ENCODE data around the gene TSEN2. TPM values are rescaled to one million over a fixed set of nuclear protein-coding genes. Genes with fewer than 3 reads are reported as not detected.
"Not testable (repeated sequence)": the region's sequence is repeated elsewhere in the genome, so short reads cannot be mapped to it uniquely, and the experiment has no call there.

Gene TSEN2
- total RNA-seq, 1 donor from 2014 or later, result 39.3 TPM

- no peak for DNase-seq
- H3K4me3 Mint-ChIP-seq, result no peak overlapping the region
- H3K27me3 Mint-ChIP-seq, result peaks cover 2% of the 10 kb centered on the region
- intact Hi-C loops (cut with micrococcal nuclease), result no loop called here
- H3K4me1 Mint-ChIP-seq, result peaks cover 7% of the 10 kb centered on the region
- H3K27ac Mint-ChIP-seq, result no peak overlapping the region
- no peaks in the 10 kb centered on the region for H3K9me3 Mint-ChIP-seq
- no peaks in the 10 kb centered on the region for H3K36me3 Mint-ChIP-seq (ENCODE audit: low read depth)
Observed at GRCh38 chr3:12460127-12460526, 24.2 kb upstream of the TSEN2 start.

- peaks cover under 1% of the 10 kb centered on the region for H3K27me3 Mint-ChIP-seq
- H3K27ac Mint-ChIP-seq, result no peak overlapping the region
- no peak for DNase-seq
- intact Hi-C loops (cut with micrococcal nuclease), result no loop called here
- no peaks in the 10 kb centered on the region for H3K36me3 Mint-ChIP-seq (ENCODE audit: low read depth)
- no peak overlapping the region for H3K4me3 Mint-ChIP-seq
- H3K4me1 Mint-ChIP-seq, result peaks cover 7% of the 10 kb centered on the region
- H3K9me3 Mint-ChIP-seq, result no peaks in the 10 kb centered on the region
Observed at GRCh38 chr3:12461097-12461649, 23.1 kb upstream of the TSEN2 start.

GRCh38 chr3:12462159-12462947 is 21.9 kb upstream of the TSEN2 start:
- intact Hi-C loops (cut with micrococcal nuclease), result no loop called here
- no peaks in the 10 kb centered on the region for H3K27me3 Mint-ChIP-seq
- H3K27ac Mint-ChIP-seq, result peak overlapping the region; percentile 69
- no peak for DNase-seq
- no peaks in the 10 kb centered on the region for H3K36me3 Mint-ChIP-seq (ENCODE audit: low read depth)
- H3K4me1 Mint-ChIP-seq, result peaks cover 7% of the 10 kb centered on the region
- H3K9me3 Mint-ChIP-seq, result no peaks in the 10 kb centered on the region
- no peak overlapping the region for H3K4me3 Mint-ChIP-seq

DNA sequence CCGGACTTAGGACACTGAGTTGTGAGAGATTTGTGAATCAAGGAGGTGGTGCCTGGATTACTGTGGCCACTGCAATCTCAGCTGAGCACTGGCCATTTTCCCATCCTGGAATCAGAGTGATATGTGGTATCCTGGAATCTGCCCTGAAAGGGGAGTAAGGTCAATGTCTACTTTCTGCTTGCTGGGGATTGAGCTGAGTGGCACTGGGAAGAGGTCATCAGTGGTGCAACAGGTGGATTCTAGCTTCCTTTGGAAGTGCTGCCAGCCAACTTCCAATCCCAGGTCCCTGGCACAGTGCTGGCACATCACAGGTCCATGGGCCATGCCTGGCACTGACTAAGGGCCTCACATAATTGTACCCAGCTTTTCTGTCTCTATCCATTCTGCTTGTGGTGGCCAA is 20.6 kb upstream of the TSEN2 start:
- intact Hi-C loops (cut with micrococcal nuclease), result no loop called here
- no peaks in the 10 kb centered on the region for H3K36me3 Mint-ChIP-seq (ENCODE audit: low read depth)
- no peak overlapping the region for H3K4me3 Mint-ChIP-seq
- no peak overlapping the region for H3K27ac Mint-ChIP-seq
- DNase-seq, result no peak
- no peaks in the 10 kb centered on the region for H3K9me3 Mint-ChIP-seq
- no peaks in the 10 kb centered on the region for H3K27me3 Mint-ChIP-seq
- H3K4me1 Mint-ChIP-seq, result peaks cover 7% of the 10 kb centered on the region

DNA sequence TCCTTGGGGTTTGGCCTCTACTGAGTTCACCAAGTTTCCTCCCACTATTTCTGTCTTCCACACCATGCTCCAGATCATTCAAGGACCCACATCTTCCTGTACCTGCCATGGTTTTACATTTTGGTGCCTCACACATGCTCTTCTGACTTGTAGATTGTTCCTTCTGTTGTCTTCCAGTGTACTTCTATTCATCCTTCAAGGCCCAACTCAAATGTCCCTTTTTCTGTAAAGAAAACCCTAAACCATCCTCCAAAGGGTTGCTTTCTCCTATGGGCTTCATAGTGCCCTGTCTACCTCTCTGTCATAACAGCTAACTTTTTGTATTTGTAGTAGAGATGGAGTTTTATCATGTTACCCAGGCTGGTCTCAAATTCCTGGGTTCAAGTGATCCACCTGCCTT is 20.1 kb upstream of the TSEN2 start:
- H3K9me3 Mint-ChIP-seq, result no peaks in the 10 kb centered on the region
- no peak for DNase-seq
- H3K27ac Mint-ChIP-seq, result no peak overlapping the region
- H3K4me1 Mint-ChIP-seq, result peaks cover 7% of the 10 kb centered on the region
- no peaks in the 10 kb centered on the region for H3K27me3 Mint-ChIP-seq
- no peak overlapping the region for H3K4me3 Mint-ChIP-seq
- intact Hi-C loops (cut with micrococcal nuclease), result no loop called here
- H3K36me3 Mint-ChIP-seq (ENCODE audit: low read depth), result no peaks in the 10 kb centered on the region

DNA sequence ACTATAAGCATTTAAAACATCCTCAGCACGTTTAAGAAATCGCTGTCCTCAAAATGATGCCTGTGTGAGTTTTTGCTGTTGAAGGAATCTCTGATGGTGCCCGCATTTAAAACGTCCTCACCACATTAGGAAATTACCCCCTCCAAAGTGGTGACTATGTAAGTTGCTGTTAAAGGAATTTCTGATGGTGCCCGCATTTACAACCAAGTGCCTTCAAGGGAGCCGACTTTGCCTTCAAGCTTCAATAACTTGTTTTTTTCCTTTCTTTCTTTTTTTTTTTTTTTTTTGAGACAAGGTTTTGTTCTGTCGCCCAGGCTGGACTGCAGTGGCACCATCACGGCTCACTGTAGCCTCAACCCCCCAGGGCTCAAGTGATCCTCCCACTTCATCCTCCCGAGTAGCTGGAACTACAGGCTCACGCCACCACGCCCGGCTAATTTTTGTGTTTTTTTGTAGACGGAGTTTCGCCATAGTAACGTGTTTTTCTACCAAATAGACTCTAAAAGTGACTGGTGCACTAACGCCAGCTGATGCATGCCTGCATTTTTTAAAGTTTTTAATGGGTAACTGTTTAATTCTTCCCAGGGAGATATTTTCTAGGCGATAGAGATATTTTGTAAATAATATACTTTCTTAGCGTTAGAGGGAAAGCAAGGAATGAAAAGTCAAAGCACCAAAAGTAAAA is 19.0 kb upstream of the TSEN2 start:
- Mint-ChIP-seq H3K36me3 (ENCODE audit: low read depth) (no peaks in the 10 kb centered on the region), H3K27ac (no peak overlapping the region), H3K4me1 (peaks cover 7% of the 10 kb centered on the region), H3K4me3 (no peak overlapping the region), H3K27me3 (no peaks in the 10 kb centered on the region), H3K9me3 (no peaks in the 10 kb centered on the region)
- no peak for DNase-seq
- intact Hi-C loops (cut with micrococcal nuclease), result no loop called here

DNA sequence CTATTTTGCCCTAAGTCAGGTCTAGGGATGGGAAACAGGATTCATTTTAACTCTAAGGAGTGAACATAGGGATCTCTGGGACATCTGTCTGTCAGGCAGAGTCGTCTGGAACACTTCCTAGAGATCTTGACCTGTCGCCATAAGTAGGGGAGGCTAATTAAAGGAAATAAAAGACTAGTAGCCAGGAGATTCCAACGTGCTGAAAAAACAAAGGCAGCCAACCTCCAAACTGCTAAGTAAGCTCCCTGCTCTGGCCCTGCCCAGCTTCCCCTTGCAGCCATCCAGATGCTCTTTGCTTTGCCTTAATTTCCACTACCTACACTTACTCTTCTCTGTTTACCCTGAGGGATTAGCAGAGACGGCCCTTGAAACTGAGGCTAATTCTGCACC is 18.4 kb upstream of the TSEN2 start:
- Mint-ChIP-seq H3K9me3 (no peaks in the 10 kb centered on the region), H3K36me3 (ENCODE audit: low read depth) (no peaks in the 10 kb centered on the region), H3K4me3 (no peak overlapping the region), H3K27ac (no peak overlapping the region), H3K4me1 (peaks cover 8% of the 10 kb centered on the region), H3K27me3 (no peaks in the 10 kb centered on the region)
- intact Hi-C loops (cut with micrococcal nuclease), result no loop called here
- no peak for DNase-seq

- intact Hi-C loops (cut with micrococcal nuclease), result no loop called here
- H3K4me3 Mint-ChIP-seq, result no peak overlapping the region
- no peaks in the 10 kb centered on the region for H3K9me3 Mint-ChIP-seq
- H3K27me3 Mint-ChIP-seq, result no peaks in the 10 kb centered on the region
- peaks cover 9% of the 10 kb centered on the region for H3K4me1 Mint-ChIP-seq
- DNase-seq, result no peak
- no peaks in the 10 kb centered on the region for H3K36me3 Mint-ChIP-seq (ENCODE audit: low read depth)
- no peak overlapping the region for H3K27ac Mint-ChIP-seq
Observed at GRCh38 chr3:12467746-12468145, 16.5 kb upstream of the TSEN2 start.

- peaks cover 9% of the 10 kb centered on the region for H3K4me1 Mint-ChIP-seq
- intact Hi-C loops (cut with micrococcal nuclease), result no loop called here
- H3K36me3 Mint-ChIP-seq (ENCODE audit: low read depth), result no peaks in the 10 kb centered on the region
- H3K27ac Mint-ChIP-seq, result no peak overlapping the region
- no peak overlapping the region for H3K4me3 Mint-ChIP-seq
- no peaks in the 10 kb centered on the region for H3K27me3 Mint-ChIP-seq
- no peaks in the 10 kb centered on the region for H3K9me3 Mint-ChIP-seq
- no peak for DNase-seq
Observed at GRCh38 chr3:12468276-12468675, 16.0 kb upstream of the TSEN2 start.

DNA sequence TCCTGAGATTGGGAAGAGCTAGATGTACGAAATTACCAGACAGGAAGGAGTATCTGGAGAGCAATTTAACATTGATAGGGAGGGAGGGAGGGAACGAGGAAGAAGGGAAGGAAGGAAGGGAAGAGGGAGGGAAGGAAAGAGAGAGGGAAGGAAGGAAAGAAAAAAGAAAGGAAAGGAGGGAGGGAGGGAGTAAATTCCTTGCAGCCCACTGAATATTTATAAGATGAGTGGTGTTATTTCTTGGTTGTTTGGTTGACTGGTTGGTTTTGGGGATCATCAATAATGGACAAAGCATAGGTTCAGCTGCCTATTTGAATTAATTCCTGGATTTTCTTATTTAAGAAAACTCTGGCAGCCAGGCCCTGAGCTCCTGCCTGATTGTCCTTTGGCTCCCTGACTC is 15.5 kb upstream of the TSEN2 start:
- intact Hi-C loops (cut with micrococcal nuclease), result no loop called here
- Mint-ChIP-seq H3K9me3 (no peaks in the 10 kb centered on the region), H3K4me3 (no peak overlapping the region), H3K4me1 (peaks cover 9% of the 10 kb centered on the region), H3K27ac (no peak overlapping the region), H3K27me3 (no peaks in the 10 kb centered on the region), H3K36me3 (ENCODE audit: low read depth) (no peaks in the 10 kb centered on the region)
- DNase-seq, result no peak

DNA sequence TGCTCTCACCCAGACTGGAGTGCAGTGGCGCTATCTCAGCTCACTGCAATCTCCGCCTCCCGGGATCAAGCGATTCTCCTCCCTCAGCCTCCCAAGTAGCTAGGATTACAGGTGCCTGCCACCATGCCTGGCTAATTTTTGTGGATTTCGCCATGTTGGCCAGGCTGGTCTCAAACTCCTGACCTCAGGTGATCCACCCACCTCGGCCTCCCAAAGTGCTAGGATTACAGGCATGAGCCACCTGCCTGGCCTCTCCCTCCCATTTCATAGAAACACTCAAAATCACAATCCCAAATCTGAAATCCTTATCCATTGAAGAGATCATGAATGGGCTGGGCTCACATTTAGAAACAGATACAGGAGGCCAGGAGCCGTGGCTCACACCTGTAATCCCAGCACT is 15.1 kb upstream of the TSEN2 start:
- H3K9me3 Mint-ChIP-seq; H3K4me3 Mint-ChIP-seq; H3K36me3 Mint-ChIP-seq (ENCODE audit: low read depth); H3K27me3 Mint-ChIP-seq; H3K27ac Mint-ChIP-seq; H3K4me1 Mint-ChIP-seq; DNase-seq; intact Hi-C loops (cut with micrococcal nuclease): not testable (repeated sequence)

- intact Hi-C loops (cut with micrococcal nuclease), result no loop called here
- Mint-ChIP-seq H3K36me3 (ENCODE audit: low read depth) (no peaks in the 10 kb centered on the region), H3K27me3 (no peaks in the 10 kb centered on the region), H3K4me1 (peaks cover 9% of the 10 kb centered on the region), H3K4me3 (no peak overlapping the region), H3K27ac (no peak overlapping the region), H3K9me3 (no peaks in the 10 kb centered on the region)
- no peak for DNase-seq
Observed at GRCh38 chr3:12470111-12470510, 14.2 kb upstream of the TSEN2 start.

- H3K9me3 Mint-ChIP-seq, result no peaks in the 10 kb centered on the region
- no peak for DNase-seq
- no peaks in the 10 kb centered on the region for H3K27me3 Mint-ChIP-seq
- peak overlapping the region; percentile 77 for H3K27ac Mint-ChIP-seq
- H3K4me1 Mint-ChIP-seq, result peaks cover 9% of the 10 kb centered on the region
- H3K36me3 Mint-ChIP-seq (ENCODE audit: low read depth), result no peaks in the 10 kb centered on the region
- intact Hi-C loops (cut with micrococcal nuclease), result no loop called here
- H3K4me3 Mint-ChIP-seq, result no peak overlapping the region
Observed at GRCh38 chr3:12470680-12471079, 13.6 kb upstream of the TSEN2 start.

- intact Hi-C loops (cut with micrococcal nuclease), result no loop called here
- no peaks in the 10 kb centered on the region for H3K9me3 Mint-ChIP-seq
- no peaks in the 10 kb centered on the region for H3K27me3 Mint-ChIP-seq
- no peaks in the 10 kb centered on the region for H3K36me3 Mint-ChIP-seq (ENCODE audit: low read depth)
- no peak overlapping the region for H3K4me3 Mint-ChIP-seq
- peaks cover 9% of the 10 kb centered on the region for H3K4me1 Mint-ChIP-seq
- no peak for DNase-seq
- peak overlapping the region; percentile 77 for H3K27ac Mint-ChIP-seq
Observed at GRCh38 chr3:12471241-12471640, 13.0 kb upstream of the TSEN2 start.

All from activated CD4-positive, alpha-beta T cell treated with anti-CD3 and anti-CD28 coated beads, Interleukin-2, amount 10 ng/mL, durations not matched to agents 24 days and 14 days (primary cell).